ENCODE data around the gene SYT1. TPM values are rescaled to one million over a fixed set of nuclear protein-coding genes. Genes with fewer than 3 reads are reported as not detected.

The SYT1 gene
- total and polyA plus RNA-seq, 2 donors (not counting 3 experiments of a cell fraction or from before 2014, with no cell fraction given): 3.2 to 15.3 TPM

DNA sequence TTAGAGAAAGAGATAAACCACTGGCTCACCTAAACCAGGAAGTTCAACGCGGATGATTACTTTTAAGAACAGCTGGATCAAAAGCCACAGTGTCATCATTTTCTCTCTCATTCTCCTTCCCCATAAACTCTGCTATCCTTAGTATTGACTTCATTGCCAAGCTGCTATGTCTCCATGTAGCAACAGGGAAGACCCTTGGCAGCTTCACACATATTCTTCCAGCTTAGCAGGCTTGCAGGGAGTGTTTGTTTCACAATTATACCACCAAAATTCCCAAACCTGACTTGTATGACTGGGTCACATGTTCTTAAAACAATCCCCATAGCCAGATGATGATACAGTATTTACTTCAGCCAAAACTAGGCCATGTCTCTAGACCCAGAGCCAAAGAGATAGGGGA is 590.7 kb downstream of the SYT1 start:
- H4K20me1 ChIP-seq (replicated peaks; ENCODE audit: control insufficient read depth, extremely low read depth, insufficient read depth, low read length): no peaks in the 10 kb centered on the region
- H2AFZ ChIP-seq (ENCODE audit: low read depth, low read length): peak overlapping the region; percentile 39
- TF ChIP-seq GATA2 (IDR thresholded peaks at IDR 0.05; ENCODE audit: insufficient read depth, insufficient read length, low read depth, low read length) (no peak), FOS (IDR thresholded peaks at IDR 0.05; ENCODE audit: borderline replicate concordance, insufficient read depth, low read length) (no peak), POLR2A (IDR thresholded peaks at IDR 0.05; ENCODE audit: low read depth, low read length) (no peak), CTCF (IDR thresholded peaks at IDR 0.05; ENCODE audit: extremely low read depth in 1 of 2, insufficient read depth in 1 of 2, low read depth in 1 of 2, low read length in 2 of 2) (no peak), JUN (IDR thresholded peaks at IDR 0.05; ENCODE audit: borderline replicate concordance, insufficient read depth, insufficient read length, low read depth) (no peak), EZH2 (IDR thresholded peaks at IDR 0.05; ENCODE audit: borderline replicate concordance, low read depth, low read length, severe bottlenecking) (no peak)
- ChIA-PET POLR2A (no interaction called here), CTCF (interaction anchor here (0.5 to 1.0 kb wide), 4 partner anchors 35 to 287 kb away, joined by 3 to 5 read pairs (median 4); no protein-coding TSS in a partner anchor)
- H3K4me1 ChIP-seq (ENCODE audit: control insufficient read depth, extremely low read depth, insufficient read depth, low read length): peaks cover 44% of the 10 kb centered on the region
- H3K9me3 ChIP-seq (replicated peaks; ENCODE audit: control insufficient read depth, insufficient read depth, low read length): no peaks in the 10 kb centered on the region
- DNase-seq (ENCODE audit: low read depth, low spot score) (no peak), FAIRE-seq (no peak)
- no TSS peak for BruUV-seq (replicated peaks)
- dilution Hi-C loops (cut with MboI; ENCODE audit: extremely low pct_ligation_motif_present, low sequenced_read_pairs) (no loop called here), intact Hi-C loops (cut with micrococcal nuclease) (no loop called here)
- no peak overlapping the region for H3K9ac ChIP-seq (replicated peaks; ENCODE audit: extremely low read depth, insufficient read depth, low read length)
- no peaks in the 10 kb centered on the region for H3K27me3 ChIP-seq (ENCODE audit: control insufficient read depth in 2 of 2, insufficient read depth in 2 of 2, low read length in 2 of 2)
- H3K4me3 ChIP-seq (replicated peaks in 1 of 3; ENCODE audit: insufficient read depth in 1 of 3, low read depth in 1 of 3, low read length in 3 of 3): no peak overlapping the region
- H3K27ac ChIP-seq (ENCODE audit: insufficient read depth, low read depth, low read length): peak overlapping the region; percentile 83
- H3K79me2 ChIP-seq (ENCODE audit: control insufficient read depth, insufficient read depth, low read length): no peaks in the 10 kb centered on the region
- no peaks in the 10 kb centered on the region for H3K9me1 ChIP-seq (replicated peaks; ENCODE audit: control insufficient read depth, extremely low read depth, insufficient read depth, low read length)
- H3K4me2 ChIP-seq (ENCODE audit: insufficient read depth, low read length): no peak overlapping the region
- H3K36me3 ChIP-seq (ENCODE audit: control insufficient read depth in 2 of 2, extremely low read depth in 1 of 2, insufficient read depth in 2 of 2, low read length in 2 of 2): no peaks in the 10 kb centered on the region

GRCh38 chr12:79482323-79482722 is 617.7 kb downstream of the SYT1 start:
- H3K9ac ChIP-seq (replicated peaks; ENCODE audit: extremely low read depth, insufficient read depth, low read length): no peak overlapping the region
- no peak for DNase-seq (ENCODE audit: low read depth, low spot score)
- intact Hi-C loops (cut with micrococcal nuclease) (no loop called here), dilution Hi-C loops (cut with MboI; ENCODE audit: extremely low pct_ligation_motif_present, low sequenced_read_pairs) (no loop called here)
- no peaks in the 10 kb centered on the region for H3K79me2 ChIP-seq (ENCODE audit: control insufficient read depth, insufficient read depth, low read length)
- H3K9me3 ChIP-seq (replicated peaks; ENCODE audit: control insufficient read depth, insufficient read depth, low read length): no peaks in the 10 kb centered on the region
- no peaks in the 10 kb centered on the region for H3K4me1 ChIP-seq (ENCODE audit: control insufficient read depth, extremely low read depth, insufficient read depth, low read length)
- no TSS peak for BruUV-seq (replicated peaks)
- FAIRE-seq: no peak
- ChIA-PET CTCF (interaction anchor here (1.0 kb wide), 1 partner anchor 713 kb away, joined by 3 read pairs; no protein-coding TSS in a partner anchor), POLR2A (no interaction called here)
- H3K27me3 ChIP-seq (ENCODE audit: control insufficient read depth in 2 of 2, insufficient read depth in 2 of 2, low read length in 2 of 2): no peaks in the 10 kb centered on the region
- H3K9me1 ChIP-seq (replicated peaks; ENCODE audit: control insufficient read depth, extremely low read depth, insufficient read depth, low read length): no peaks in the 10 kb centered on the region
- H3K4me3 ChIP-seq (replicated peaks in 1 of 3; ENCODE audit: insufficient read depth in 1 of 3, low read depth in 1 of 3, low read length in 3 of 3): no peak overlapping the region
- no peak overlapping the region for H2AFZ ChIP-seq (ENCODE audit: low read depth, low read length)
- no peak overlapping the region for H3K4me2 ChIP-seq (ENCODE audit: insufficient read depth, low read length)
- H4K20me1 ChIP-seq (replicated peaks; ENCODE audit: control insufficient read depth, extremely low read depth, insufficient read depth, low read length): no peaks in the 10 kb centered on the region
- TF ChIP-seq JUN (IDR thresholded peaks at IDR 0.05; ENCODE audit: borderline replicate concordance, insufficient read depth, insufficient read length, low read depth) (no peak), MYC (IDR thresholded peaks at IDR 0.05; ENCODE audit: low read depth, low read length) (no peak), FOS (IDR thresholded peaks at IDR 0.05; ENCODE audit: borderline replicate concordance, insufficient read depth, low read length) (no peak), EZH2 (IDR thresholded peaks at IDR 0.05; ENCODE audit: borderline replicate concordance, low read depth, low read length, severe bottlenecking) (no peak), GATA2 (IDR thresholded peaks at IDR 0.05; ENCODE audit: insufficient read depth, insufficient read length, low read depth, low read length) (no peak), POLR2A (IDR thresholded peaks at IDR 0.05; ENCODE audit: low read depth, low read length) (no peak), POLR2AphosphoS5 (IDR thresholded peaks at IDR 0.05; ENCODE audit: insufficient read depth, low read depth, low read length) (no peak), CTCF (IDR thresholded peaks at IDR 0.05; ENCODE audit: extremely low read depth in 1 of 2, insufficient read depth in 1 of 2, low read depth in 1 of 2, low read length in 2 of 2) (no peak)
- TF ChIP-seq, protein P1, sequence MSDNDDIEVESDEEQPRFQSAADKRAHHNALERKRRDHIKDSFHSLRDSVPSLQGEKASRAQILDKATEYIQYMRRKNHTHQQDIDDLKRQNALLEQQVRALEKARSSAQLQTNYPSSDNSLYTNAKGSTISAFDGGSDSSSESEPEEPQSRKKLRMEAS (IDR thresholded peaks at IDR 0.05; ENCODE audit: insufficient read depth, insufficient read length): no peak
- no peak overlapping the region for H3K27ac ChIP-seq (ENCODE audit: insufficient read depth, low read depth, low read length)
- H3K36me3 ChIP-seq (ENCODE audit: control insufficient read depth in 2 of 2, extremely low read depth in 1 of 2, insufficient read depth in 2 of 2, low read length in 2 of 2): no peaks in the 10 kb centered on the region

Data from endothelial cell of umbilical vein (primary cell).